Effector memory CD4-positive, alpha-beta T cell (primary cell): ENCODE results near the gene EIF5A.
A peak's percentile ranks its signal among the peaks of the same experiment; 100 is the strongest.

ENCODE experiments used
- DNase-seq, 3 donors: peaks; one replicate each; pipeline ENCODE4 v3.0.0-alpha.2; 2020
- H3K27ac ChIP-seq: 2 replicates; pipeline ENCODE4 v1.7.0; 2013; ENCODE audit warnings: mild to moderate bottlenecking, low read length, moderate library complexity; ENCODE audit not compliant: insufficient read depth, poor library complexity, severe bottlenecking
- H3K27me3 ChIP-seq: replicated peaks from 2 replicates; pipeline ENCODE4 v1.7.0; 2013; ENCODE audit warnings: mild to moderate bottlenecking, low read length; ENCODE audit not compliant: insufficient read depth, control insufficient read depth, poor library complexity, severe bottlenecking
- H3K36me3 ChIP-seq: 2 replicates; pipeline ENCODE4 v1.7.0; 2013; ENCODE audit warnings: mild to moderate bottlenecking, low read length, moderate library complexity; ENCODE audit not compliant: control insufficient read depth, insufficient read depth
- H3K4me1 ChIP-seq: 2 replicates; pipeline ENCODE4 v1.7.0; 2013; ENCODE audit warnings: low read length, mild to moderate bottlenecking; ENCODE audit not compliant: control insufficient read depth, insufficient read depth, poor library complexity, severe bottlenecking
- H3K4me3 ChIP-seq: 2 replicates; pipeline ENCODE4 v1.7.0; 2013; ENCODE audit warnings: low read length, low read depth, mild to moderate bottlenecking; ENCODE audit not compliant: insufficient read depth, poor library complexity, severe bottlenecking
- H3K9me3 ChIP-seq: 2 replicates; pipeline ENCODE4 v1.7.0; 2013; ENCODE audit warnings: mild to moderate bottlenecking, low read length, moderate library complexity; ENCODE audit not compliant: control insufficient read depth

EIF5A gene

GRCh38 chr17:7313088-7313889 is 5.9 kb downstream of the EIF5A start:
- Histone ChIP-seq H3K27me3 (no peaks in the 10 kb centered on the region), H3K4me1 (peaks cover 46% of the 10 kb centered on the region), H3K36me3 (peaks cover 64% of the 10 kb centered on the region), H3K4me3 (no peak overlapping the region), H3K9me3 (no peaks in the 10 kb centered on the region), H3K27ac (no peak overlapping the region)
- DNase-seq: no peak

GRCh38 chr17:7313890-7314718 is 6.7 kb downstream of the EIF5A start:
- no peak for DNase-seq
- H3K27me3 ChIP-seq: no peaks in the 10 kb centered on the region
- H3K36me3 ChIP-seq: peaks cover 72% of the 10 kb centered on the region
- peak overlapping the region; percentile 75 for H3K27ac ChIP-seq
- H3K9me3 ChIP-seq: no peaks in the 10 kb centered on the region
- peak overlapping the region; percentile 63 for H3K4me3 ChIP-seq
- peaks cover 46% of the 10 kb centered on the region for H3K4me1 ChIP-seq

GRCh38 chr17:7314719-7315569 is 7.5 kb downstream of the EIF5A start, which contains the start of gene GPS2:
Gene GPS2 (minus strand): TSS chr17:7315360. CDS start chr17:7315052, 308 bp downstream.
- peaks cover 63% of the 10 kb centered on the region for H3K36me3 ChIP-seq
- peak within 1 kb of the TSS; percentile 75 for H3K27ac ChIP-seq
- DNase-seq: peak; percentile 86 to 92 (median 88)
- H3K27me3 ChIP-seq: no peaks in the 10 kb centered on the region
- H3K9me3 ChIP-seq: no peaks in the 10 kb centered on the region
- H3K4me3 ChIP-seq: peak within 1 kb of the TSS; percentile 63
- peaks cover 38% of the 10 kb centered on the region for H3K4me1 ChIP-seq

GRCh38 chr17:7315570-7316235 is 8.3 kb downstream of the EIF5A start:
- DNase-seq: no peak
- Histone ChIP-seq H3K9me3 (no peaks in the 10 kb centered on the region), H3K27me3 (no peaks in the 10 kb centered on the region), H3K27ac (peak overlapping the region; percentile 75), H3K36me3 (peaks cover 61% of the 10 kb centered on the region), H3K4me1 (peaks cover 30% of the 10 kb centered on the region), H3K4me3 (peak overlapping the region; percentile 63)

GRCh38 chr17:7317161-7317803 is 9.9 kb downstream of the EIF5A start:
- peaks cover 28% of the 10 kb centered on the region for H3K4me1 ChIP-seq
- no peaks in the 10 kb centered on the region for H3K9me3 ChIP-seq

GRCh38 chr17:7318121-7318860 is 10.9 kb downstream of the EIF5A start:
- no peak overlapping the region for H3K4me3 ChIP-seq
- no peaks in the 10 kb centered on the region for H3K9me3 ChIP-seq
- H3K36me3 ChIP-seq: peaks cover 62% of the 10 kb centered on the region
- H3K4me1 ChIP-seq: peaks cover 20% of the 10 kb centered on the region
- no peaks in the 10 kb centered on the region for H3K27me3 ChIP-seq
- no peak overlapping the region for H3K27ac ChIP-seq
- no peak for DNase-seq

More at GRCh38 chr17:7317161-7317803, 9.9 kb downstream of the EIF5A start:
- Histone ChIP-seq H3K27ac (no peak overlapping the region), H3K4me3 (no peak overlapping the region), H3K27me3 (no peaks in the 10 kb centered on the region), H3K36me3 (peaks cover 64% of the 10 kb centered on the region)
- DNase-seq: no peak

- no peak for DNase-seq
- Histone ChIP-seq H3K4me3 (no peak overlapping the region), H3K9me3 (no peaks in the 10 kb centered on the region), H3K27ac (no peak overlapping the region), H3K4me1 (peaks cover 8% of the 10 kb centered on the region), H3K36me3 (peaks cover 74% of the 10 kb centered on the region), H3K27me3 (no peaks in the 10 kb centered on the region)
Measured at GRCh38 chr17:7321466-7321865, 14.0 kb downstream of the EIF5A start.

GRCh38 chr17:7322520-7323194 is 15.2 kb downstream of the EIF5A start:
- H3K27me3 ChIP-seq: no peaks in the 10 kb centered on the region
- H3K36me3 ChIP-seq: peaks cover 68% of the 10 kb centered on the region
- no peak overlapping the region for H3K4me3 ChIP-seq
- no peak for DNase-seq
- H3K9me3 ChIP-seq: no peaks in the 10 kb centered on the region
- peaks cover 8% of the 10 kb centered on the region for H3K4me1 ChIP-seq
- H3K27ac ChIP-seq: no peak overlapping the region
